K562 (cell line): ENCODE results near the gene ATP6V0A4. TPM values are rescaled to one million over a fixed set of nuclear protein-coding genes. Genes with fewer than 3 reads are reported as not detected.

Source experiments
- ARHGAP35 ChIP-seq: fragments of 450-650 bp; IDR thresholded peaks from 2 replicates; pipeline ENCODE4 v1.6.1; 2018; ENCODE audit not compliant: partially characterized antibody
- BHLHE40 ChIP-seq: IDR thresholded peaks from 2 replicates; pipeline ENCODE4 v1.6.1; 2011; ENCODE audit warnings: low read length, improper control_type of control experiment
- BMI1 ChIP-seq: fragments of 150-350 bp; IDR thresholded peaks from 2 replicates; pipeline ENCODE4 v1.6.1; 2014; ENCODE audit warnings: low read length
- CREM ChIP-seq: IDR thresholded peaks from 2 replicates; pipeline ENCODE4 v1.6.1; 2014; ENCODE audit warnings: antibody characterized with exemption, low read depth
- FOXJ3 ChIP-seq: sonication (generic); formaldehyde crosslinking; IDR thresholded peaks from 2 replicates; pipeline ENCODE4 v1.4.0; 2020; ENCODE audit warnings: mild to moderate bottlenecking, missing genetic modification reagents
- GABPB2 ChIP-seq: fragments of 250-450 bp; sonication (Bioruptor Pico); conservative IDR thresholded peaks from 2 replicates; pipeline ENCODE4 v1.5.1; 2021; ENCODE audit warnings: mild to moderate bottlenecking
- GTF2E2 ChIP-seq: fragments of 200-800 bp; sonication (Bioruptor generic); IDR thresholded peaks from 2 replicates; pipeline ENCODE4 v1.6.1; 2016; ENCODE audit warnings: missing genetic modification characterization, missing compliant biosample characterization
- HMG20A ChIP-seq: fragments of 450-650 bp; formaldehyde crosslinking; conservative IDR thresholded peaks from 2 replicates; pipeline ENCODE4 v1.4.0; 2020; ENCODE audit warnings: mild to moderate bottlenecking, mixed read lengths
- ID3 ChIP-seq, 2 experiments: fragments of 250-450 bp in 1 of 2; fragments of 450-650 bp in 1 of 2; sonication (Bioruptor Pico) in 1 of 2; IDR thresholded peaks; 2 replicates each; pipeline versions ENCODE4 v1.6.1 to v1.8.0; 2016 to 2021; ENCODE audit warnings: mild to moderate bottlenecking in 2 of 2, moderate library complexity in 2 of 2, missing compliant biosample characterization in 1 of 2, missing genetic modification characterization in 1 of 2
- NFE2L1 ChIP-seq: fragments of 450-650 bp; IDR thresholded peaks from 2 replicates; pipeline ENCODE4 v1.6.1; 2016; ENCODE audit warnings: missing genetic modification characterization, low read depth, mild to moderate bottlenecking, missing compliant biosample characterization, moderate library complexity, borderline replicate concordance
- NR1H2 ChIP-seq: sonication (generic); formaldehyde crosslinking; IDR thresholded peaks from 2 replicates; pipeline ENCODE4 v1.4.0; 2020; ENCODE audit warnings: mild to moderate bottlenecking, missing genetic modification reagents
- NR4A1 ChIP-seq, 2 experiments: fragments of 250-450 bp in 1 of 2; fragments of 450-650 bp in 1 of 2; sonication (Bioruptor Pico) in 1 of 2; IDR thresholded peaks; 2 replicates each; pipeline versions ENCODE4 v1.4.0 to v1.6.1; 2016 to 2020; ENCODE audit warnings: mild to moderate bottlenecking in 2 of 2, missing compliant biosample characterization in 1 of 2, missing genetic modification characterization in 1 of 2, moderate library complexity in 1 of 2
- POLR2AphosphoS2 ChIP-seq: IDR thresholded peaks from 2 replicates; pipeline ENCODE4 v1.6.1; 2012; ENCODE audit warnings: low read length, improper control_type of control experiment
- POLR2G ChIP-seq: fragments of 200-400 bp; formaldehyde crosslinking; IDR thresholded peaks from 2 replicates; pipeline ENCODE4 v1.6.1; 2017; ENCODE audit warnings: low read depth, mild to moderate bottlenecking, antibody characterized with exemption, low read length, moderate library complexity
- RAD51 ChIP-seq: fragments of 450-650 bp; IDR thresholded peaks from 2 replicates; pipeline ENCODE4 v1.7.1; 2016; ENCODE audit warnings: low read depth, mild to moderate bottlenecking, borderline replicate concordance
- SIN3B ChIP-seq: fragments of 450-650 bp; IDR thresholded peaks from 2 replicates; pipeline ENCODE4 v1.6.1; 2017; ENCODE audit warnings: low read depth, mild to moderate bottlenecking, moderate library complexity
- SMAD1 ChIP-seq: fragments of 150-350 bp; IDR thresholded peaks from 2 replicates; pipeline ENCODE4 v1.6.1; 2014; ENCODE audit warnings: low read length, low read depth; ENCODE audit not compliant: partially characterized antibody
- SMC3 ChIP-seq: conservative IDR thresholded peaks from 2 replicates; pipeline ENCODE4 v1.6.1; 2011; ENCODE audit warnings: low read depth, low read length, improper control_type of control experiment; ENCODE audit not compliant: insufficient read depth
- SRSF1 ChIP-seq: fragments of 200-400 bp; formaldehyde crosslinking; IDR thresholded peaks from 2 replicates; pipeline ENCODE4 v1.6.1; 2017; ENCODE audit warnings: mild to moderate bottlenecking, low read depth, low read length, moderate library complexity
- STAG1 ChIP-seq: sonication (generic); formaldehyde crosslinking; IDR thresholded peaks from 2 replicates; pipeline ENCODE4 v1.5.0; 2020; ENCODE audit warnings: missing genetic modification reagents, borderline replicate concordance
- STAT5A ChIP-seq: IDR thresholded peaks from 2 replicates; pipeline ENCODE4 v1.6.1; 2012; ENCODE audit warnings: low read length, inconsistent platforms, borderline replicate concordance
- TBP ChIP-seq: optimal IDR thresholded peaks from 2 replicates; pipeline ENCODE3; 2011; ENCODE audit warnings: low read depth, low read length, improper control_type of control experiment
- polyA plus RNA-seq, 8 experiments: library from polyadenylated mRNA; depleted of rRNA in 4 of 8; stranded (reverse) in 5 of 8; unstranded in 3 of 8; fragments of >200 nt; fragmentation: Nextera tagmentation in 2 of 8; fragmentation: Illumina TruSeq in 1 of 8; extraction: Ambion mirVana in 2 of 8; extraction: Trizol in 1 of 8; gene quantifications; 2 replicates each; pipeline versions ENCODE4 v1.2.1 to v1.2.3, GENCODE V29; 2011 to 2014; ENCODE audit warnings: inconsistent platforms in 1 of 8, missing spikeins in 1 of 8
- total RNA-seq, 7 experiments: library from RNA; depleted of rRNA in 6 of 7; stranded (reverse); fragments of >200 nt in 6 of 7; fragmentation: Illumina TruSeq in 2 of 7; extraction: Trizol in 2 of 7; gene quantifications; 2 replicates each; pipeline versions ENCODE4 v1.2.1 to v1.2.3, GENCODE V29; 2011 to 2021; ENCODE audit warnings: low replicate concordance in 1 of 7
- TF ChIP-seq, protein P1 (sequence below): sonication (generic); formaldehyde crosslinking; IDR thresholded peaks from 2 replicates; pipeline ENCODE4 v1.8.1; 2023; ENCODE audit warnings: mild to moderate bottlenecking, missing genetic modification reagents
- TF ChIP-seq, protein P2 (sequence below): fragments of 450-650 bp; conservative IDR thresholded peaks from 2 replicates; pipeline ENCODE4 v1.6.1; 2016; ENCODE audit warnings: missing genetic modification characterization, low read depth, mild to moderate bottlenecking, control low read depth, missing compliant biosample characterization
- TF ChIP-seq, protein P3 (sequence below): fragments of 250-450 bp; sonication (Bioruptor Pico); IDR thresholded peaks from 2 replicates; pipeline ENCODE4 v1.9.0; 2021; ENCODE audit warnings: mild to moderate bottlenecking

Gene ATP6V0A4
- total and polyA plus RNA-seq, 9 of the 15 experiments (the other 6 are each of a cell fraction or from before 2014, with no cell fraction given), result 0.03 TPM; not detected in 8

- TF ChIP-seq FOXJ3 (no peak), SRSF1 (no peak), SMAD1 (no peak), BHLHE40 (no peak), RAD51 (no peak), NR1H2 (CRISPR knock-in tag) (no peak), ID3 (CRISPR knock-in tag; IDR thresholded peaks at IDR 0.05) (no peak), ID3 (tag; IDR thresholded peaks at IDR 0.05) (peak; percentile 65; the same call in 1 of the 2 replicates), ARHGAP35 (no peak), CREM (0 out of 2 replicates have a peak, but pooled peaks have one; percentile 20), BMI1 (no peak), POLR2G (no peak), STAT5A (no peak), POLR2AphosphoS2 (no peak), STAG1 (CRISPR knock-in tag) (peak; percentile 93; the same call in 1 of the 2 replicates), HMG20A (CRISPR knock-in tag) (no peak), NFE2L1 (tag) (no peak), SMC3 (peak; percentile 96), SIN3B (no peak), GABPB2 (CRISPR knock-in tag) (no peak), TBP (peak; percentile 13), NR4A1 (CRISPR knock-in tag; IDR thresholded peaks at IDR 0.05) (no peak), NR4A1 (tag; IDR thresholded peaks at IDR 0.05) (no peak), GTF2E2 (tag) (no peak)
- TF ChIP-seq, protein P1, sequence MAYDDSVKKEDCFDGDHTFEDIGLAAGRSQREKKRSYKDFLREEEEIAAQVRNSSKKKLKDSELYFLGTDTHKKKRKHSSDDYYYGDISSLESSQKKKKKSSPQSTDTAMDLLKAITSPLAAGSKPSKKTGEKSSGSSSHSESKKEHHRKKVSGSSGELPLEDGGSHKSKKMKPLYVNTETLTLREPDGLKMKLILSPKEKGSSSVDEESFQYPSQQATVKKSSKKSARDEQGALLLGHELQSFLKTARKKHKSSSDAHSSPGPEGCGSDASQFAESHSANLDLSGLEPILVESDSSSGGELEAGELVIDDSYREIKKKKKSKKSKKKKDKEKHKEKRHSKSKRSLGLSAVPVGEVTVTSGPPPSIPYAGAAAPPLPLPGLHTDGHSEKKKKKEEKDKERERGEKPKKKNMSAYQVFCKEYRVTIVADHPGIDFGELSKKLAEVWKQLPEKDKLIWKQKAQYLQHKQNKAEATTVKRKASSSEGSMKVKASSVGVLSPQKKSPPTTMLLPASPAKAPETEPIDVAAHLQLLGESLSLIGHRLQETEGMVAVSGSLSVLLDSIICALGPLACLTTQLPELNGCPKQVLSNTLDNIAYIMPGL (CRISPR knock-in tag), result no peak
- TF ChIP-seq, protein P2, sequence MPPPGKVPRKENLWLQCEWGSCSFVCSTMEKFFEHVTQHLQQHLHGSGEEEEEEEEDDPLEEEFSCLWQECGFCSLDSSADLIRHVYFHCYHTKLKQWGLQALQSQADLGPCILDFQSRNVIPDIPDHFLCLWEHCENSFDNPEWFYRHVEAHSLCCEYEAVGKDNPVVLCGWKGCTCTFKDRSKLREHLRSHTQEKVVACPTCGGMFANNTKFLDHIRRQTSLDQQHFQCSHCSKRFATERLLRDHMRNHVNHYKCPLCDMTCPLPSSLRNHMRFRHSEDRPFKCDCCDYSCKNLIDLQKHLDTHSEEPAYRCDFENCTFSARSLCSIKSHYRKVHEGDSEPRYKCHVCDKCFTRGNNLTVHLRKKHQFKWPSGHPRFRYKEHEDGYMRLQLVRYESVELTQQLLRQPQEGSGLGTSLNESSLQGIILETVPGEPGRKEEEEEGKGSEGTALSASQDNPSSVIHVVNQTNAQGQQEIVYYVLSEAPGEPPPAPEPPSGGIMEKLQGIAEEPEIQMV (tag), result 0 out of 2 replicates have a peak, but pooled peaks have one; percentile 36
- TF ChIP-seq, protein P3, sequence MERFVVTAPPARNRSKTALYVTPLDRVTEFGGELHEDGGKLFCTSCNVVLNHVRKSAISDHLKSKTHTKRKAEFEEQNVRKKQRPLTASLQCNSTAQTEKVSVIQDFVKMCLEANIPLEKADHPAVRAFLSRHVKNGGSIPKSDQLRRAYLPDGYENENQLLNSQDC, result no peak
Measured at GRCh38 chr7:138738551-138739335, 59.3 kb downstream of the ATP6V0A4 start (continued).
